Measurements from ENCODE around the gene RGS19. TPM values are rescaled to one million over a fixed set of nuclear protein-coding genes. Genes with fewer than 3 reads are reported as not detected.

RGS19 gene
- total RNA-seq, 1 donor from 2014 or later = 57.5 TPM

GRCh38 chr20:64040231-64041039 is 38.9 kb downstream of the RGS19 start:
- H3K4me3 ChIP-seq = no peak overlapping the region
- intact Hi-C loops (cut with DNase I) = no loop called here
- no peak for DNase-seq
- peaks cover 51% of the 10 kb centered on the region for H3K4me1 ChIP-seq
- ATAC-seq = no peak
- peaks cover 44% of the 10 kb centered on the region for H3K27me3 ChIP-seq (ENCODE audit: low read depth)
- peak overlapping the region; percentile 76 for H3K27ac ChIP-seq
- no peak for TF ChIP-seq CTCF (IDR thresholded peaks at IDR 0.05)
- no peaks in the 10 kb centered on the region for H3K9me3 ChIP-seq
- no peaks in the 10 kb centered on the region for H3K36me3 ChIP-seq

GRCh38 chr20:64039293-64040160 is 39.8 kb downstream of the RGS19 start:
- intact Hi-C loops (cut with DNase I) = no loop called here
- Histone ChIP-seq H3K4me3 (peak overlapping the region; percentile 66), H3K36me3 (peaks cover 7% of the 10 kb centered on the region), H3K27me3 (ENCODE audit: low read depth) (peaks cover 38% of the 10 kb centered on the region), H3K9me3 (no peaks in the 10 kb centered on the region), H3K4me1 (peaks cover 51% of the 10 kb centered on the region), H3K27ac (peak overlapping the region; percentile 86)
- ATAC-seq (peak; percentile 45 to 52), DNase-seq (no peak)
- TF ChIP-seq CTCF (IDR thresholded peaks at IDR 0.05) = no peak

GRCh38 chr20:64038565-64039292 is 40.6 kb downstream of the RGS19 start:
- peak; percentile 86 for DNase-seq
- peaks cover 38% of the 10 kb centered on the region for H3K27me3 ChIP-seq (ENCODE audit: low read depth)
- TF ChIP-seq CTCF (IDR thresholded peaks at IDR 0.05) = peak; percentile 69
- peaks cover 12% of the 10 kb centered on the region for H3K36me3 ChIP-seq
- intact Hi-C loops (cut with DNase I) = no loop called here
- H3K4me3 ChIP-seq = peak overlapping the region; percentile 66
- H3K9me3 ChIP-seq = no peaks in the 10 kb centered on the region
- H3K27ac ChIP-seq = peak overlapping the region; percentile 86
- peak; percentile 90 to 93 for ATAC-seq
- H3K4me1 ChIP-seq = peaks cover 51% of the 10 kb centered on the region

- H3K27me3 ChIP-seq (ENCODE audit: low read depth) = peaks cover 38% of the 10 kb centered on the region
- intact Hi-C loops (cut with DNase I) = no loop called here
- H3K9me3 ChIP-seq = no peaks in the 10 kb centered on the region
- DNase-seq = no peak
- H3K4me1 ChIP-seq = peaks cover 51% of the 10 kb centered on the region
- H3K36me3 ChIP-seq = peaks cover 18% of the 10 kb centered on the region
- H3K4me3 ChIP-seq = peak overlapping the region; percentile 66
- peak; percentile 24 to 36 for ATAC-seq
- peak overlapping the region; percentile 86 for H3K27ac ChIP-seq
- TF ChIP-seq CTCF (IDR thresholded peaks at IDR 0.05) = no peak
These were observed 41.1 kb downstream of the RGS19 start for GRCh38 chr20:64038224-64038564.

GRCh38 chr20:64037498-64038213 is 41.7 kb downstream of the RGS19 start:
- Histone ChIP-seq H3K36me3 (peaks cover 23% of the 10 kb centered on the region), H3K4me3 (peak overlapping the region; percentile 66), H3K9me3 (no peaks in the 10 kb centered on the region), H3K4me1 (peaks cover 51% of the 10 kb centered on the region), H3K27me3 (ENCODE audit: low read depth) (peaks cover 38% of the 10 kb centered on the region), H3K27ac (peak overlapping the region; percentile 86)
- ATAC-seq (no peak), DNase-seq (no peak)
- intact Hi-C loops (cut with DNase I) = no loop called here
- TF ChIP-seq CTCF (IDR thresholded peaks at IDR 0.05) = no peak

Data from lower lobe of right lung (tissue), 2 donors.